Adipocyte (in vitro differentiated cells): ENCODE results near the gene CMA1.

ENCODE experiments used
- DNase-seq: peaks from one replicate; pipeline ENCODE4 v3.0.0-alpha.2; 2015; ENCODE audit warnings: low read depth
- H3K27me3 ChIP-seq: replicated peaks from 2 replicates; pipeline ENCODE4 v1.7.0; 2013; ENCODE audit warnings: mild to moderate bottlenecking, low read length, moderate library complexity; ENCODE audit not compliant: control insufficient read depth, insufficient read depth
- H3K36me3 ChIP-seq: 2 replicates; pipeline ENCODE4 v1.7.0; 2013; ENCODE audit warnings: low read length, mild to moderate bottlenecking, moderate library complexity; ENCODE audit not compliant: control insufficient read depth, insufficient read depth, severe bottlenecking
- H3K4me1 ChIP-seq: 2 replicates; pipeline ENCODE4 v1.7.0; 2013; ENCODE audit warnings: mild to moderate bottlenecking, low read length, moderate library complexity; ENCODE audit not compliant: control insufficient read depth, insufficient read depth
- H3K4me3 ChIP-seq: 2 replicates; pipeline ENCODE4 v1.7.0; 2013; ENCODE audit warnings: mild to moderate bottlenecking, low read length, moderate library complexity
- H3K9ac ChIP-seq: 2 replicates; pipeline ENCODE4 v1.7.0; 2013; ENCODE audit warnings: mild to moderate bottlenecking, low read length, moderate library complexity
- H3K9me3 ChIP-seq: 2 replicates; pipeline ENCODE4 v1.7.0; 2013; ENCODE audit warnings: mild to moderate bottlenecking, low read length, moderate library complexity; ENCODE audit not compliant: control insufficient read depth

The CMA1 gene

DNA sequence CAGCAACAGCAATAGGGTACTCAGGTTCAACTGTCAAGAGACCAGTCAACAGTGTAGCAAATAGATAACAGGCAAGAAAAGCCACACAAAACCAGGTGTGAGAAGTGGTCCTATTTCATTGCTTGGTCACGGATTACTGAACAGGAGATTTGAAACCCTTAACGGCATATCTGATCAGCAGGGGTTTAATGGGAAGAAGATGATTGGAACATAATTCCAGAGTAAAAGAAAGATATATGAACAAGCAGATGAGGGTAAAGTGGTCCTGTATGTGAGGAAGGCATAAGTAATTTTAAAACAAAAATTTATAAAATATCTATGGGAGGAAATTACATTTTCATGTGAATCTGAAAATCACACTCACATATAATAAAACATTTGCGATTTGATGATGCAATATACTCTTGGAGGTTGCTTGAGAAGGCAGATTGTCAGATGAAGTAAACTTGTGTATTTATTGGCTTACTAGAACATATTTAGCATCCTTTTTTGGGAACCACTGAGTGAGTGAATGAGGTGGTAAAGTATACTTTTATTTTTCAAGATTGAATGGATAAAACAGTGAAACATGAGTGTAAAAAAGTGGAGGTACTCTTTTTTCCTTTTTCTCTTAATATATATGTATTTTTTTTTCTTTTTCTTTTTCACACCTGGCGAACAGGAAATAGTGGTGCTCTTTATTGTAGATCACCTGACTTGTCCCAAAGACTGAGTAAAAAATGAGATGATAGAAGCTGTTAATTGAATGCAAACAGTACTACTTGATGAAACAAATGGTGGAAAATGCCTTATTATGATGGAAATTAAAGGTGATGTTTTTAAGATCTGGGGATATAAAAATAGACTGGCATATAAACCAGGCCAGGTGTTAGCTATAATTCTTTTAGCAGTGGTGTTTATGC, 43.9 kb downstream of the CMA1 start:
- Histone ChIP-seq H3K36me3 (no peaks in the 10 kb centered on the region), H3K4me3 (no peak overlapping the region), H3K9ac (no peak overlapping the region), H3K4me1 (no peaks in the 10 kb centered on the region), H3K27me3 (no peaks in the 10 kb centered on the region), H3K9me3 (no peaks in the 10 kb centered on the region)
- no peak for DNase-seq

DNA sequence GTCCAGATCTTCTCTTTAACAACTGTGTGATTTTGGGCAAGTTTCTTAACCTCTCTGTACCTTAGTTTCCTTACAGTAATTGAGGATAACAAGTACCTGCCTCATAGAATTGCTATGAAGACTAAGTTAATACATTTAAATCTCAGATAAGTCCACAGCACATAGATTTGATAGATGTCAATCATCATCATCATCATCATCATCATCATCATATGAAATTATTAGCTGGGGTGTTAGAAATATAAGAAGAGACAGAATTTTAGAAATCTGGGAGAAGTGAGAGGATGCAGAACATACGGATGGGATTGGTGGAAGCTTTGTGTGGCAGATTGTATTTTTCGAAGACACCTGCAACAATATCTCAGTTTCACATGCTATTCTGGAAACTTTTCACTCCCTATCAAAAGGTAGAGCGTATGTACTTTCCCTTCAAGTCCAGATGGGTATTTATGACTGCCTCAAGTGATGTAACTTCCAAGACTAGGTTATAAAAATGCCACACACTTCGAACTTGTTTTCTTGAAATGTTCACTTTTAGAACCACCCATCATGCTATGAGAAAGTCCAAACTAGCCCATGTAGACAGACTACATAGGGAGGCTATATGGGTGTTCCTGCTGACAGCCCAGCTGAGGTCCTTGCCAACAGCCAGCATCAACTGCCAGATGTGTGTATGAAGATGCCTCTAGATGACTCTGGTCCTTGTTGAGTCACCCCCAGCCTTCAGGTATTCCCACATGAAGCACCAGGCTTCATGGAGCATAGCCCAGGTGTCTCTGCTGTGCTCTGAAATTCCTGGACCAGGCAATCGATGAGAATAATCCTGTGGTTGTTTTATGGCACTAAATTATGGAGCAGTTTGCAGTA, 44.8 kb downstream of the CMA1 start:
- Histone ChIP-seq H3K9ac (no peak overlapping the region), H3K4me1 (no peaks in the 10 kb centered on the region), H3K27me3 (no peaks in the 10 kb centered on the region), H3K9me3 (no peaks in the 10 kb centered on the region), H3K36me3 (no peaks in the 10 kb centered on the region), H3K4me3 (no peak overlapping the region)
- no peak for DNase-seq

DNA sequence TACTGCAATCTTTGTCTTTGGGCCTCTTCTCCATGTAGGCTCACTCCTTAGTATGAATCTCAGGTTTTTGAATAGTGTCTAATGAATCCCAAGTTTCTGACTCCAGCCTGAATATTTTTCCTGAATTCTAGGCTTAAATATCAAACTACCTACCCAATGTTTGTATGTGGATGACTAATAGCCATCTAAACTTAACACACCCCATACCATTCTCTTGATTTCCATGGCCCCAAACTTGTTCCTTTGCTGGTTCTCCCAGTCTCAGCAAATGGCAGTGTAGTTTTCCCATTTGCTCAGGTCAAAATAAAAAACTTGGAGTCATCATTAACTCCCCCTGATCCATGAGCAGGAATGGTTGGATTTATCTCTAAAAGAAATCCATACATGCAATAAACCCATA, 46.7 kb downstream of the CMA1 start:
- H3K9ac ChIP-seq: no peak overlapping the region
- DNase-seq: no peak

DNA sequence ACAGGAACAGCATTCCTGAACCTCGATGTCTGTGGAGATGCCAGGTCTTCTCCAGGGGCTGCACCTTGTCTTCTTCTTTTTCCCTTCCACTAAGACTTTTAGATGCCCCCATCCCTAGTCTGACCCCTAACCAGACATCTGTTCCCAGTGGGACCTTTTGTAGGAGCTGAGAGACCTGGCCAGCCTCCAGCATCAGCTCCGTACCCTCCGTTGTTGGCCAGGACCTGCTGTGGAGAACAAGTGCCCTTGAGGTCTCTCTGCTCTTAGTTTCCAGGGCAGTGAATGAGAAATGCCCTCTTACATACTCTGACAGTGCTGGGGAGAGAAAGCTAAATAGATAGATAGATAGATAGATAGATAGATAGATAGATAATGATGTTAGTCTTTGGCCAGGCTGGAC, 48.7 kb downstream of the CMA1 start:
- no peak for DNase-seq
- no peaks in the 10 kb centered on the region for H3K9me3 ChIP-seq
- H3K4me1 ChIP-seq: no peaks in the 10 kb centered on the region
- peaks cover 3% of the 10 kb centered on the region for H3K36me3 ChIP-seq
- H3K4me3 ChIP-seq: no peak overlapping the region
- H3K9ac ChIP-seq: no peak overlapping the region
- no peaks in the 10 kb centered on the region for H3K27me3 ChIP-seq

More for the DNA sequence above, 46.7 kb downstream of the CMA1 start:
- Histone ChIP-seq H3K27me3 (no peaks in the 10 kb centered on the region), H3K36me3 (peaks cover 3% of the 10 kb centered on the region), H3K9me3 (no peaks in the 10 kb centered on the region), H3K4me3 (no peak overlapping the region), H3K4me1 (no peaks in the 10 kb centered on the region)

DNA sequence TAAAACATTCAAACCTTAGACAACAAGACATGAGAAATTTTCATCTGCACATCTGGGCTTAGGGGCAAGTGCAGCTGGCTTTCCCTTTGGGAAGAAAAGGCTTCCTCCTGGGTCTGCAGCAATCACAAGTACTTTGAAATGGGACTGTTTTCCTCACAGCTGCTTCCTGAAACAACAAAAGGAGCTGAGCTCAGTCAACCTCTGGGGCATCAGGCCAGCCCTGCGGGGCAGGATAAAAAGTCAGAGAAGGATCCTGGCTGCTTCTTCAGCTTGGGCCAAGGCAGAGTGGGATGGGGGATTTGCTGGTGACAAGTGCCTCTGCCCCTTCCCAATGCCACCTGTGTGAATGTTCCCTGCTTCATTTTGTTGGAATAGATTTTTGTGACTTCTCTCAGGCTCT, 49.3 kb downstream of the CMA1 start:
- Histone ChIP-seq H3K4me1 (no peaks in the 10 kb centered on the region), H3K36me3 (peaks cover 3% of the 10 kb centered on the region), H3K9me3 (no peaks in the 10 kb centered on the region), H3K4me3 (no peak overlapping the region), H3K27me3 (no peaks in the 10 kb centered on the region), H3K9ac (no peak overlapping the region)
- no peak for DNase-seq

DNA sequence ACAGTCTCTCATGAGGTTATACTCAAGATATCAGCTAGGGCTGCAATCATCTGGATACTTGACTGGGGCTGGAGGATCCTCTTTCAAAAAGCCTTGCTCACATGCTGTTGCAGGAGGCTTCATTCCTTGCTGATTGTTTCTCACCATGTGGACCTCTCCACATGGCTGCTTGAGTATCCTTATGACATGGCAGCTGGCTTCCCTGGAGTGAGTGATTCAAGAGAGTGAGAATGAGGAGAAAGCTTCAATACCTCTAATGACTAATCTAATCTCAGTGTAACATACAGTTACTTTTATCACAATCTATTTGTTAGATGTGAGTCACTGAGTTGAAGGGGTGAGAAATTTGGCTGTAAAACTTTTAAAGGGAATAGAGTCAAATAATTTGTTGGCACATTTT, 51.1 kb downstream of the CMA1 start:
- DNase-seq: no peak
- Histone ChIP-seq H3K27me3 (no peaks in the 10 kb centered on the region), H3K9me3 (no peaks in the 10 kb centered on the region), H3K9ac (no peak overlapping the region), H3K4me1 (no peaks in the 10 kb centered on the region), H3K4me3 (no peak overlapping the region), H3K36me3 (peaks cover 3% of the 10 kb centered on the region)
